GM21390 (cell line): ENCODE results near the gene C11orf71.
A peak's percentile ranks its signal among the peaks of the same experiment; 100 is the strongest.

Experiments used
- ATAC-seq: cut with Tn5 transposase; IDR thresholded peaks from one replicate; pipeline ENCODE4 v1.9.1; 2021; ENCODE audit not compliant: unreplicated experiment

Gene C11orf71

GRCh38 chr11:114400915-114401223 lies 558 bp upstream of the C11orf71 start:
- no peak for ATAC-seq

GRCh38 chr11:114399490-114400215 lies 658 bp downstream of the C11orf71 start:
- ATAC-seq: peak; percentile 24

GRCh38 chr11:114398303-114398920 lies 1.9 kb downstream of the C11orf71 start:
- no peak for ATAC-seq

- ATAC-seq: no peak
These were observed 2.8 kb downstream of the C11orf71 start for GRCh38 chr11:114397349-114397982.

- no peak for ATAC-seq
These were observed 3.4 kb downstream of the C11orf71 start for GRCh38 chr11:114396916-114397315.

DNA sequence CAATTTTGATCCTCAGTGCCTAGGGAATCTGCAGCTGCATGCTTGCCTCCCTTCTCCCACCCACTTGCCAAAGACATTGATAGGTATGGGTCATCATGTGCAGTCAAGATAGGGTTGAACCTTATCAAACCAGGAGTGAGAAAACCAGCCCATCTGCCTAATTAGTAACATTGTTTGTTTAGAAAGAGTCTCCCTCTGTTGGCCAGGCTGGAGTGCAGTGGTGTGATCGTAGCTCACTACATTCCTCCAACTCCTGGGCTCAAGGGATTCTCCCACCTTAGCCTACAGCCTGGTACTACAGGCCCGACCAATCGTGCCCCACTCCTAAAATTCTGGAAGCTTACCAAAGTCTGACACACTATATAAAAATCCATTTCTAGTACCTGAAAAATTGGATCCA lies 4.6 kb downstream of the C11orf71 start:
- no peak for ATAC-seq

DNA sequence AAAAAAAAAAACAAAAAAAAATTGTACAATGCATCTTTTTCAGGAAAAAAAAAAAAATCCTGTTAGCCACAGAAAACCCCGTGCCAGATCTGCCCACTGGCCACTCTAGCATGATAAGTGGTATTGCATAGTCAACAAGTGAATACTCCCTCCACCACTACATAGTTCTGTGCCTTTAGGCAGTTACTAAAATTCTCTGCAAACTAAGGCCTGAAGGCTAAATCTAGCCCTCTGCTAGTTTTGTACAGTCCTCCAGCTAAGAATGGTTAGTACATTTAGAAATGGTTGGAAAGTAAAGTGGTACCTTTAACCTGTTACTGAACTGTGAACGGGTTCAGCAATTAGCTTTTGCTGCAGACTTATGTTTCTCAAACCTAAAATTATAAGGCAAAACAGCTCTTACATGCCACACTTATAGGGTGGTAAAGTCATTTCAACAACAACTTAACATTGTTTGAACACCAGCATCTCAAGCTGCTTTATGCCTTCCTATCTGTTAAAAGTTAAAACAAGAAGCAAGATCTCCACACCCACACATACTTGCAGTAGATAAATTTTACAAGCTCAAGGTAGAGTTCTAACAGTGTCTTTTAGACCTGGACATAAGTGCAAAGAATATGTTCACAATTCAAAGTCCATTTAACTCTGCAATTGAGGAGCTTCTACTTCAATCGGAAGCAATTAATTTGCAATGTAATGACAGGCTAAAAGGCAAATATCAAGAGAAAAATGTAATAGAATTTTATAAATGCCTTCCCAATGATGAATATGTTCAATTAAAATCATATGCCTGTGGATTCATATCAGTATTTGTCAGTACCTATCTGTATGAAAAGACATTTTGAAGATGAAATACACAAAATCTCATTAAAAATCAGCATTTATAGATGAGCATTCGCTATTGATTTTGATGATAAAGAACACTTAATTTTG lies 7.3 kb downstream of the C11orf71 start:
- ATAC-seq: no peak

- ATAC-seq: no peak
These were observed 13.8 kb downstream of the C11orf71 start for GRCh38 chr11:114386545-114386944.

DNA sequence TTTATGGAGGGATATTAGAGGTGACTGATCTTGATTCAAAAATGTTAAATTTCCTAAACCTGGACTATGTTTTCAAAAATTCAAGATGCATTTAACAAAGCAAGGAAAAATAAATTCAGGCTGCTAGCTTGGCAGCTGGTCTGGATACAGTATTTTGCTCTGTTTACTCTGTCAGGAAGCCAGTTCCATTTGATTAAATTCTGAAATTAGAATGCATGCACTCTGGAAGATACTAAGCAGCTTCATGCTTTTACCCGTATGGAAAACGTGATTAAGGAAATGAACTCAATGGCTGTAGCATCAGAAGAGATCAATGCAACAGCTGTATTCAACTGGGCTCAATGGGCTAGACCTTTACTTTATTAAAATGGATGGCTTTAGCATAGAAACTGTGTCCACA lies 14.2 kb downstream of the C11orf71 start:
- no peak for ATAC-seq

- no peak for ATAC-seq
These were observed 15.8 kb downstream of the C11orf71 start for GRCh38 chr11:114384487-114384886.

DNA sequence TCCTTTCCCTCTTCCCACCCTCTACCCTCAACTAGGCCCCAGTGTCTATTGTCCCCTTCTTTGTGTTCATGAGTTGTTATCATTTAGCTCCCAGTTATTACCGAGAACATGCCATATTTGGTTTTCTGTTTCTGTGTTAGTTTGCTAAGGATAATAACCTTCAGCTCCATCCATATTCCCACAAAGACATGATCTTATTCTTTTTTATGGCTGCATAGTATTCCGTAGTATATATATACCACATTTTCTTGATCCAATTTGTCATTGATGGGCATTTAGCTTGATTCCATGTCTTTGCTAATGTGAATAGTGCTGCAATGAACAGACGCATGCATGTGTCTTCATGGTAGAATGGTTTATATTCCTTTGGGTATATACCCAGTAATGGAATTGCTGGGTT lies 17.8 kb downstream of the C11orf71 start:
- ATAC-seq: no peak

- ATAC-seq: no peak
These were observed 20.8 kb downstream of the C11orf71 start for GRCh38 chr11:114379394-114380069.

DNA sequence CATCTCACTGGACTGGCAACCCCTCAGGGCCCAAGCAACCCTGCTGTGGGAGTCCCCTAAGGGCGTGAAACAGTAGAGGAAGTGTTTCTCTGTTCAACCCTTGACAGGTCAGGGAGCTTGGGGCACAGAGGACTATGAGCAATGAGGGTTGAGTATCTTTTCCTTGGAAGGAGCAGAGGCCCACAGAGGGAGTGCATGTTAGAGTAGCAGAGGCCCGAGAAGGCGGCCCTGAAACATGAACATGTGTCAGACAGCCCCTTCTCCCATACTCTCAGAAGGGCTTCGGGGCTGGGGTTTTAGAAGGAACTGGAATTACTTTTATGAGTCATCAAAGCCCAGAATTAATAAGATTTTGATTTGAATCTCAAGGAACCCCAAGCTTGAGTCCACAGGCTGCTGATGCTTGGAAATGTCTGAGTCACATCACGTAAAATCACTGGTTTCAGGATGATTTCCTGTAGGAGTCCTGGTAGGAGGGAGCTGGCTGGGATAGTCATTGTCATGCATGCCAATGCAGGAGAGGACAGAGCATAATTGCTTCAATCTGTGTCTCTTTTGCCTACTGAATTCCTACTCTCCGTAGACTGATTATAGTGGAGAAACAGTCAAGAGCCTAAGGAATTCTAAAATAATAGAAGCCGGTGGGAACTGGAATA lies 22.6 kb downstream of the C11orf71 start:
- ATAC-seq: no peak

DNA sequence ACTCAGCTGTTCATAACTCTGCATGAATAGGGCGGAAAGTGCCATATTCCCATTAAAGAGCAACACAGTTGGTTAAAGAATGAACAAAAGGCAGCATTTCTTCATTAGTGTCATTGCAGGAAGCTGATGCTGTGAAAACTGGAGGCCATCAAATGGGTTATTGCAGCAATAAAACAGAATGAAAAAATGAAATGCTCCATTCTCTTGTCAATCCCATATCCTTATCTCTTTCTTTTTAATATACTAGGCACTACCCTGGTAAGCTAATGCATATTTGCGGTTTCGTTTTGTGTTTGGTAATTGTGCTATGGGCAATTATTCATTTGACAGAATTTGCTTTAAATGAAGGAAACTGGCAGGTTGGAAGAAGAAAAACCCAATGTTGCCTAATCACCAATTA lies 25.3 kb downstream of the C11orf71 start:
- ATAC-seq: no peak

- no peak for ATAC-seq
These were observed 31.2 kb downstream of the C11orf71 start for GRCh38 chr11:114368918-114369680.

- no peak for ATAC-seq
These were observed 32.9 kb downstream of the C11orf71 start for GRCh38 chr11:114367244-114367957.

DNA sequence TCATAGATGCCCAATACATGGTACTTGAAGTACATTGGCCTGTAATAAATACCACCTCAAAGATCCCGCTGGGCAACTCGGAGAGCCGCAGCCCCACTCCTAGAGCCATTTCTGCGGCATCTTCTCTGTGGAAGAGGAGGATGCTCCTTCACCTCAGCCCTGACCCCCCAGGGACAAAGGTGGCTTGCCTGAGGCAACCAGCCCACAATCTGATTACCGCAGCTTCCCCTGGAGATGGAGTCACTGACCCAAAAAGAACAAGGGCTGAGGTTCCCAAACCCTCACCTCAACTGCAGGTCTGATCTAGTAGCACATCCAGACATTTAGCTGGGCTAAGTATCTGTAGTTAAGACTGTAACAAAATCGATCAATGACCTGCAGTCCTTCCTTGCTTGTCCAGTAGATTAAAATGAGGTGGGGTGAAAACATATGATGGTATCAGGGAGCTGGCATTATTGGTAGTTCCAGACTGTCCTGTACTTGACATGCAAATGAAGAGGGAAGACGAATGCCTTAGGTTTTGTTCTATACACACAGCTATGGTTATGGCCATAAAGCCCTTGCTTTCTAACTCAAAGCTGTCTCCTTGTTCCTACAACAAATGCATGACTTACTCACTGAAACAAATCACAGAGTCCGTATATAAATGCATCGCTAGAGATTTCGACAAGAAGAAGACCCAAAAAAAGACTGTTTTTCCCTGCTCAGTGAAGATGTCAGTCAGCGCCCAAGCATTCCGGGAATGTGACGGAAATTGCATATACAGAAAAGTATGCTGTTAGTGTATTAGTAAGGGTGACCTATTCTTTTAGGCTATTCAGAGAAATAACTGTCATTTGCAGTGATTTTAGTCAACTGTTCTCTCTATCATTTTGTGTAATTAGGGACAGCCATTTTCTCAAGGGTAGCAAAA lies 33.7 kb downstream of the C11orf71 start:
- ATAC-seq: no peak

DNA sequence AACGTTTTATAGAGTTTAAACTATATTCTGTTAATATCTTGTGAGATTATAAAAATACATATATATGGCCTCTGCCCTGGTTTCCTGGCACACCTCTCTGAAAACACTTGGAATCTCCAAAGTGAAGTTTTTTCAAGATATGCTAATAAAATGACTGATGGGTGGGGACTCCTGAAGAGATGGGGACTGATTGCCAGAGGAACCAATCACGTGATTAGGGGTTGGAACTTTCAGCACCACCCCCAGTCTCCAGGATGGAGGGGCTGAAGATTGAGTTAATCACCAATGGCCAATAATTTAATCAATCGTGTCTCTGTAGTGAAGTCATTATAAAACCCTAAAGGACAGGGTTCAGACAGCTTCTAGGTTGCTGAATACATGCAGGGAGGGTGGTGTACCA lies 37.4 kb downstream of the C11orf71 start:
- no peak for ATAC-seq
